ENCODE measurements around the gene VIPR2. TPM values are rescaled to one million over a fixed set of nuclear protein-coding genes. Genes with fewer than 3 reads are reported as not detected.

VIPR2 gene
- total RNA-seq, 1 experiment from 2014 or later = not detected

DNA sequence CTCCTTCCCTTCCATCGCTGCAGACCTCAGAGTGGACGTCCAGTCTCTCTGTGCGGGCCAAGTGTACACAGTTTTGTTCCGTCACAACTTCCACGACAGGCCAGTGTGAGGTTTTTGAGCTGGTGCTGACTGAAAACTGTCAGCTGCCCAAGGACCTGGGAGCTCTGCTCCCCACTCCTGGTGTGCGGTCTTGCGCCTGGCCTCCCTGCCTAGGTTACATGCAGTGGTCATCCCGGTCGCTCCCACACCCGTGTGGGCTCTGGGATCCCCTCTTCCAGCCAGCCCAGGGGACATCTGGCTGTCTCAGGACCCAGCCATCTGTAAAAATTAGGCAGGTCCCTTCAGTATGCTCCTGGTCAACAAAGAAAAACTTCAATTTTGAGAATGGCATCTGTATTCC is 127.5 kb downstream of the VIPR2 start:
- no peaks in the 10 kb centered on the region for H3K9me3 ChIP-seq (ENCODE audit: low read depth, low read length, poor library complexity, severe bottlenecking)
- H3K27ac ChIP-seq (ENCODE audit: low read depth, low read length, poor library complexity, severe bottlenecking) = no peak overlapping the region
- intact Hi-C loops (cut with micrococcal nuclease; ENCODE audit: unreplicated experiment) = no loop called here
- no peaks in the 10 kb centered on the region for H3K27me3 ChIP-seq (replicated peaks; ENCODE audit: insufficient read depth, low read depth, low read length, poor library complexity)
- no peak overlapping the region for H3K4me3 ChIP-seq (ENCODE audit: low read depth, low read length, poor library complexity, severe bottlenecking)
- TF ChIP-seq EZH2 (IDR thresholded peaks at IDR 0.05; ENCODE audit: borderline replicate concordance, low read depth, low read length, poor library complexity, severe bottlenecking) = no peak
- TF ChIP-seq, protein P1, sequence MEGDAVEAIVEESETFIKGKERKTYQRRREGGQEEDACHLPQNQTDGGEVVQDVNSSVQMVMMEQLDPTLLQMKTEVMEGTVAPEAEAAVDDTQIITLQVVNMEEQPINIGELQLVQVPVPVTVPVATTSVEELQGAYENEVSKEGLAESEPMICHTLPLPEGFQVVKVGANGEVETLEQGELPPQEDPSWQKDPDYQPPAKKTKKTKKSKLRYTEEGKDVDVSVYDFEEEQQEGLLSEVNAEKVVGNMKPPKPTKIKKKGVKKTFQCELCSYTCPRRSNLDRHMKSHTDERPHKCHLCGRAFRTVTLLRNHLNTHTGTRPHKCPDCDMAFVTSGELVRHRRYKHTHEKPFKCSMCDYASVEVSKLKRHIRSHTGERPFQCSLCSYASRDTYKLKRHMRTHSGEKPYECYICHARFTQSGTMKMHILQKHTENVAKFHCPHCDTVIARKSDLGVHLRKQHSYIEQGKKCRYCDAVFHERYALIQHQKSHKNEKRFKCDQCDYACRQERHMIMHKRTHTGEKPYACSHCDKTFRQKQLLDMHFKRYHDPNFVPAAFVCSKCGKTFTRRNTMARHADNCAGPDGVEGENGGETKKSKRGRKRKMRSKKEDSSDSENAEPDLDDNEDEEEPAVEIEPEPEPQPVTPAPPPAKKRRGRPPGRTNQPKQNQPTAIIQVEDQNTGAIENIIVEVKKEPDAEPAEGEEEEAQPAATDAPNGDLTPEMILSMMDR (conservative IDR thresholded peaks at IDR 0.05; ENCODE audit: low read depth, low read length) = no peak
- no peak for DNase-seq (ENCODE audit: low spot score)
- ChIA-PET CTCF (no interaction called here), POLR2A (ENCODE audit: low non-redundant PET) (no interaction called here)
- no TSS peak for BruUV-seq (replicated peaks)
- H3K4me1 ChIP-seq (ENCODE audit: insufficient read depth, low read length, poor library complexity, severe bottlenecking) = peaks cover 5% of the 10 kb centered on the region
- H3K36me3 ChIP-seq (ENCODE audit: insufficient read depth, low read length, poor library complexity, severe bottlenecking) = no peaks in the 10 kb centered on the region

DNA sequence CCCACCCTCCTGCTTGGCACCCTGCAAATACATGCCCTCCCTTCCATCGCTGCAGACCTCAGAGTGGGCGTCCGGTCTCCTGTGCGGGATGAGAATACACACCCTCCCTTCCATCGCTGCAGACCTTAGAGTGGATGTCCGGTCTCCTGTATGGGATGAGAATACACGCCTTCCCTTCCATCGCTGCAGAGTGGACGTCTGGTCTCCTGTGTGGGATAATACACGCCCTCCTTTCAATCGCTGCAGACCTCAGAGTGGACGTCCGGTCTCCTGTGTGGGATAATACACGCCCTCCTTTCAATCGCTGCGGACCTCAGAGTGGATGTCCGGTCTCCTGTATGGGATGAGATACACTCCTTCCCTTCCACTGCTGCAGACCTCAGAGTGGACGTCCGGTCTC is 128.1 kb downstream of the VIPR2 start:
- Histone ChIP-seq H3K27me3 (replicated peaks; ENCODE audit: insufficient read depth, low read depth, low read length, poor library complexity) (no peaks in the 10 kb centered on the region), H3K27ac (ENCODE audit: low read depth, low read length, poor library complexity, severe bottlenecking) (no peak overlapping the region), H3K4me3 (ENCODE audit: low read depth, low read length, poor library complexity, severe bottlenecking) (no peak overlapping the region), H3K9me3 (ENCODE audit: low read depth, low read length, poor library complexity, severe bottlenecking) (no peaks in the 10 kb centered on the region), H3K4me1 (ENCODE audit: insufficient read depth, low read length, poor library complexity, severe bottlenecking) (peaks cover 5% of the 10 kb centered on the region), H3K36me3 (ENCODE audit: insufficient read depth, low read length, poor library complexity, severe bottlenecking) (no peaks in the 10 kb centered on the region)
- DNase-seq (ENCODE audit: low spot score) = no peak
- no TSS peak for BruUV-seq (replicated peaks)
- ChIA-PET CTCF (no interaction called here), POLR2A (ENCODE audit: low non-redundant PET) (no interaction called here)
- intact Hi-C loops (cut with micrococcal nuclease; ENCODE audit: unreplicated experiment) = no loop called here
- TF ChIP-seq EZH2 (IDR thresholded peaks at IDR 0.05; ENCODE audit: borderline replicate concordance, low read depth, low read length, poor library complexity, severe bottlenecking) = no peak
- TF ChIP-seq, protein P1 (conservative IDR thresholded peaks at IDR 0.05; ENCODE audit: low read depth, low read length) = no peak

DNA sequence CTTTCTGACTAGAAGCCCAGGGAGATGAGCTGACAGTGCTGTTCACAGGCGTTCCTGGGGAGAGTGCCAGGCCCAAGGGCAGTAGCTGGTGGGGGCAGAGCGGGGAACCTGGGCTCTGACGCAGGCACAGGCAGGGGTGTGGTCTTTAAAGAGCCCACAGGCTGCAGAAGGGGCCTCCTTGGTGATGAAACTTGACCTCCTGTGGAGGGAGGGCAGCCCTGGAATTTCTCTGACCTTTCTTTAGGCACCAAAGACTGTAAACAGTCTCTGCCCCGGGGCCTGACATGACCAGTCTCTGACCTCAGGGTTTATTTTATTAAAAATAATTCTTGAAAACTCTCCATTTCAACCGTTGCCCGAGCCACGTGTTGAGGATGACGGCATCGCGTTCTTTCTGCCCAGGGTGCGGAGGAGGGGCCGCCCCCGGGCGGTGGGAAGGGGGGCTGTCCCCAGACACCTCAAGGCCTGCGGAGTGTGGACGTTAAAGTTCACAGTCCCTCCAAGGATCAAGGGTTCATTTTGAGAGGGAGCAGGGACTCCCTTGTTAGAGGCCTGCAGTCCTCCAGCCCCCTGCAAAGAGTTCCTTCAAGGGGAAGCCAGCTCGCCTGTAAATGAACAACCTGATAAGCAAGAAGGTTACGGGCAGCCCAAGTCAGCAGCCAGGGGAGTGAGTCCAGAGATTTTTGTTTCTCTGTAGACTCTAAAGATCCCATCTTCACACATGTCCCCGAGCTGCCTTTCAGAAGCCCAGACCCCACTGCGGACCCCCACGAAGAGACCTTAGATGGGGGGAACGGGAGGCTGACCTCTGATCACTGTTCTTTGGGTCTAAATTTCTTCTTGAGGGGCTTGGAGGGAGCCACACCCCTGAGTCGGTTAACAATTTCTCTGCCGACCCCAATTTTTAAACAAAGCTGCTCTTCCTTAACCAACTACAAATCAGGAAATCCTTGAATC is 128.9 kb downstream of the VIPR2 start:
- Histone ChIP-seq H3K4me3 (ENCODE audit: low read depth, low read length, poor library complexity, severe bottlenecking) (no peak overlapping the region), H3K9me3 (ENCODE audit: low read depth, low read length, poor library complexity, severe bottlenecking) (no peaks in the 10 kb centered on the region), H3K27ac (ENCODE audit: low read depth, low read length, poor library complexity, severe bottlenecking) (no peak overlapping the region), H3K36me3 (ENCODE audit: insufficient read depth, low read length, poor library complexity, severe bottlenecking) (no peaks in the 10 kb centered on the region), H3K4me1 (ENCODE audit: insufficient read depth, low read length, poor library complexity, severe bottlenecking) (peaks cover 5% of the 10 kb centered on the region), H3K27me3 (replicated peaks; ENCODE audit: insufficient read depth, low read depth, low read length, poor library complexity) (no peaks in the 10 kb centered on the region)
- ChIA-PET CTCF (no interaction called here), POLR2A (ENCODE audit: low non-redundant PET) (no interaction called here)
- no TSS peak for BruUV-seq (replicated peaks)
- intact Hi-C loops (cut with micrococcal nuclease; ENCODE audit: unreplicated experiment) = no loop called here
- no peak for DNase-seq (ENCODE audit: low spot score)
- TF ChIP-seq EZH2 (IDR thresholded peaks at IDR 0.05; ENCODE audit: borderline replicate concordance, low read depth, low read length, poor library complexity, severe bottlenecking) = no peak
- TF ChIP-seq, protein P1 (conservative IDR thresholded peaks at IDR 0.05; ENCODE audit: low read depth, low read length) = no peak
